ENCODE data around the gene MYCBP2.
"Not testable (repeated sequence)": the region's sequence is repeated elsewhere in the genome, so short reads cannot be mapped to it uniquely, and the experiment has no call there.

MYCBP2 gene

GRCh38 chr13:77291774-77292173, 35.1 kb downstream of the MYCBP2 start:
- no peak for DNase-seq (ENCODE audit: low spot score)

- DNase-seq (ENCODE audit: low spot score) = no peak
Measured at GRCh38 chr13:77290342-77290741, 36.6 kb downstream of the MYCBP2 start.

- DNase-seq (ENCODE audit: low spot score) = no peak
Measured at GRCh38 chr13:77289851-77290250, 37.0 kb downstream of the MYCBP2 start.

- not testable (repeated sequence) for DNase-seq (ENCODE audit: low spot score)
Measured at GRCh38 chr13:77285632-77286031, 41.3 kb downstream of the MYCBP2 start.

- no peak for DNase-seq (ENCODE audit: low spot score)
Measured at GRCh38 chr13:77285098-77285497, 41.8 kb downstream of the MYCBP2 start.

- no peak for DNase-seq (ENCODE audit: low spot score)
Measured at GRCh38 chr13:77274126-77274525, 52.8 kb downstream of the MYCBP2 start.

- DNase-seq (ENCODE audit: low spot score) = no peak
Measured at GRCh38 chr13:77269141-77269540, 57.8 kb downstream of the MYCBP2 start.

- DNase-seq (ENCODE audit: low spot score) = no peak
Measured at GRCh38 chr13:77267362-77267761, 59.5 kb downstream of the MYCBP2 start.

GRCh38 chr13:77265336-77265735, 61.6 kb downstream of the MYCBP2 start:
- DNase-seq (ENCODE audit: low spot score) = no peak

- no peak for DNase-seq (ENCODE audit: low spot score)
Measured at GRCh38 chr13:77262198-77262597, 64.7 kb downstream of the MYCBP2 start.

GRCh38 chr13:77250975-77251374, 75.9 kb downstream of the MYCBP2 start:
- no peak for DNase-seq (ENCODE audit: low spot score)

- DNase-seq (ENCODE audit: low spot score) = not testable (repeated sequence)
Measured at GRCh38 chr13:77245224-77245623, 81.7 kb downstream of the MYCBP2 start.

- DNase-seq (ENCODE audit: low spot score) = no peak
Measured at GRCh38 chr13:77239312-77239711, 87.6 kb downstream of the MYCBP2 start.

GRCh38 chr13:77235456-77236022, 91.4 kb downstream of the MYCBP2 start:
- no peak for DNase-seq (ENCODE audit: low spot score)

GRCh38 chr13:77233159-77233558, 93.7 kb downstream of the MYCBP2 start:
- no peak for DNase-seq (ENCODE audit: low spot score)

GRCh38 chr13:77230560-77230959, 96.3 kb downstream of the MYCBP2 start:
- no peak for DNase-seq (ENCODE audit: low spot score)

GRCh38 chr13:77225946-77226345, 100.9 kb downstream of the MYCBP2 start:
- no peak for DNase-seq (ENCODE audit: low spot score)

- no peak for DNase-seq (ENCODE audit: low spot score)
Measured at GRCh38 chr13:77222909-77223308, 104.0 kb downstream of the MYCBP2 start.

- no peak for DNase-seq (ENCODE audit: low spot score)
Measured at GRCh38 chr13:77222000-77222690, 104.7 kb downstream of the MYCBP2 start.

- DNase-seq (ENCODE audit: low spot score) = no peak
Measured at GRCh38 chr13:77219401-77219800, 107.5 kb downstream of the MYCBP2 start.

GRCh38 chr13:77218274-77218673, 108.6 kb downstream of the MYCBP2 start:
- DNase-seq (ENCODE audit: low spot score) = no peak

- no peak for DNase-seq (ENCODE audit: low spot score)
Measured at GRCh38 chr13:77215543-77215942, 111.4 kb downstream of the MYCBP2 start.

- no peak for DNase-seq (ENCODE audit: low spot score)
Measured at GRCh38 chr13:77213644-77214043, 113.2 kb downstream of the MYCBP2 start.

- no peak for DNase-seq (ENCODE audit: low spot score)
Measured at GRCh38 chr13:77207943-77208342, 119.0 kb downstream of the MYCBP2 start.
